Measurements from ENCODE around the gene SGCG. TPM values are rescaled to one million over a fixed set of nuclear protein-coding genes. Genes with fewer than 3 reads are reported as not detected.

The SGCG gene
- total RNA-seq, 4 donors from 2014 or later: 0.67 TPM; not detected in 3

DNA sequence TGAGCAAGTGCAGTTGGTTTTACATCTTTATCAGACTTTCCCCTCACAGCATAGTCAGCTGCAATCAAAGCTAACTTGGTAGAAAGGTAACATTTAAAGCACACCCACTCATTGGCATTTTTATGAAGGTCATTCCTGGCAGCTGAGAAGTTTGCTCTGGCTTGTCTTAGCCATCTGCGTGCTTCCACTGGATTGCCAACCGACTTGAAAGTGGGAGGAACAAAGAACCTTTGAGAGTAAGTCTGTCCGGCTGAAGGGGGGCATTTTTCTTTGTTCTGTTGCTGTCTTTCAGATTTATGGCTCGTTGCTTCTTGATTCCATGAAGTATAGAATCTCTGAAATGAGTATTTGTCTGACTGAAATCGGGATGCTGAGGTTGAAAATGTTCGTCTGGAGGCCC is 149.6 kb downstream of the SGCG start:
- H3K27ac ChIP-seq: no peak overlapping the region
- intact Hi-C loops (cut with DNase I): no loop called here
- H3K9me3 ChIP-seq: no peaks in the 10 kb centered on the region
- H3K27me3 ChIP-seq: no peaks in the 10 kb centered on the region
- TF ChIP-seq POLR2A (IDR thresholded peaks at IDR 0.05) (no peak), CTCF (IDR thresholded peaks at IDR 0.05) (no peak)
- H3K4me3 ChIP-seq (replicated peaks in 1 of 3): no peak overlapping the region
- no peak for DNase-seq
- 94% methylated on average over 6 of the region's 6 CpGs for WGBS, 2 donors
- H3K4me1 ChIP-seq: no peaks in the 10 kb centered on the region
- no peaks in the 10 kb centered on the region for H3K36me3 ChIP-seq

- DNase-seq: no peak
- Histone ChIP-seq H3K27me3 (no peaks in the 10 kb centered on the region), H3K27ac (no peak overlapping the region), H3K9me3 (no peaks in the 10 kb centered on the region), H3K36me3 (peaks cover 0 to 7% of the 10 kb centered on the region in 2 donors), H3K4me3 (replicated peaks in 1 of 3) (no peak overlapping the region), H3K4me1 (no peaks in the 10 kb centered on the region)
- WGBS, 2 donors: 95 to 97% methylated on average over 1 of the region's 1 CpG
- TF ChIP-seq POLR2A (IDR thresholded peaks at IDR 0.05) (no peak), CTCF (IDR thresholded peaks at IDR 0.05) (no peak)
- intact Hi-C loops (cut with DNase I): no loop called here
Measured at GRCh38 chr13:23339225-23339624, 158.4 kb downstream of the SGCG start.

DNA sequence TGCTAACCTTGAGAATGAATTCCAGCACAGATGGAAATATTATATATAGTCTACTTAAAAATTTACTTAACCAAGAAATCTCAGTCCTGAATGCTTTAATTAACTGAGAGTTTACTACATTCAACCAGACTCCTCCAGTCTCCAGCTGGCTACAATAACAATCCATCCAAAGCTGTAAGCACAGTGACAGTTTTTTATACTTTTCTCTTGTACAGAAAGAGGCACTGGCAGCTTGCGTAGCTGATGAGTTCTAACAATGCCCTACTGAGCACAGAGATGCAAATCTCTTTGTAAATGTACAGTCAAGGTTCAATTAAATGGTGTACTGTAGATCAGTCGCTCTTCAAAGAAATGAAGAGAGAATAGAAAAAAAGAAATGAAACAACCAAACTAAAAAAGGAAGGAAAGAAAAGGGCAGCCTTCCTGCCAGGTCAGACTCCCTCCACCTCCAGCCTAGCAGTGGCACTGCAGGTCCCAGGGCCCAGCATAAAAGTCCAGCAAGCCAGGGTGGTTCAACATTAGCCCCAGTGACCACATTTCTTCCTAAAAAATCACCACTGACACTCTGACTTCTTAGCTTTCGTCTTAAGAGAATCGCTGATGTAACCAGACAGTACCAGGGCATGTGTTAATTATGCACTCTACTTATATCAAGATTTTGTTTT is 164.3 kb downstream of the SGCG start:
- TF ChIP-seq POLR2A (IDR thresholded peaks at IDR 0.05): no peak
- no peak for TF ChIP-seq CTCF (IDR thresholded peaks at IDR 0.05)
- no peak overlapping the region for H3K27ac ChIP-seq
- intact Hi-C loops (cut with DNase I): no loop called here
- H3K27me3 ChIP-seq: no peaks in the 10 kb centered on the region
- no peaks in the 10 kb centered on the region for H3K9me3 ChIP-seq
- H3K4me1 ChIP-seq: no peaks in the 10 kb centered on the region
- WGBS, 2 donors: 95 to 96% methylated on average over 4 of the region's 4 CpGs
- no peak overlapping the region for H3K4me3 ChIP-seq (replicated peaks in 1 of 3)
- no peak for DNase-seq
- H3K36me3 ChIP-seq: peaks cover 0 to 4% of the 10 kb centered on the region in 2 donors

DNA sequence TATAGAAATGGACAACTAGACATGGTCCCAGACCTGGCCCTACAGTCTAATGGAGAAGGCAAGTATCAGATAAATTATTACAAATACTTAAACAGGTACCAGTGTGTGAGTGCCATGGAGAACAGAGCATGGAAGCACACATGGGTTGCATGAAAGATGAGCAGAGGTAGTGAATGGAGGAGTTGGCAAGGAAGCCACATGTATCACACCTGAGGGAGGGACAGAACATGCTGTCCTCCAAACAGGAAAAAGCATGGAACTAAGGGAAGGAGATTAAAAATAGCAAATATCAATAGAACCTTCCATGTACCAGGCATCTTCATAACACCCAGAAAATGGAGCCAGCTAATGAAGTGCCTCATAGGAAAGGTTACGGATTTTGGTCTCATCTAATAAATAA is 166.8 kb downstream of the SGCG start:
- no peaks in the 10 kb centered on the region for H3K9me3 ChIP-seq
- no peaks in the 10 kb centered on the region for H3K36me3 ChIP-seq
- no peak overlapping the region for H3K4me3 ChIP-seq (replicated peaks in 1 of 3)
- H3K4me1 ChIP-seq: no peaks in the 10 kb centered on the region
- intact Hi-C loops (cut with DNase I): no loop called here
- WGBS, 2 donors: 96 to 100% methylated on average over 1 of the region's 1 CpG
- no peak overlapping the region for H3K27ac ChIP-seq
- DNase-seq: no peak
- H3K27me3 ChIP-seq: no peaks in the 10 kb centered on the region
- TF ChIP-seq POLR2A (IDR thresholded peaks at IDR 0.05) (no peak), CTCF (IDR thresholded peaks at IDR 0.05) (no peak)

DNA sequence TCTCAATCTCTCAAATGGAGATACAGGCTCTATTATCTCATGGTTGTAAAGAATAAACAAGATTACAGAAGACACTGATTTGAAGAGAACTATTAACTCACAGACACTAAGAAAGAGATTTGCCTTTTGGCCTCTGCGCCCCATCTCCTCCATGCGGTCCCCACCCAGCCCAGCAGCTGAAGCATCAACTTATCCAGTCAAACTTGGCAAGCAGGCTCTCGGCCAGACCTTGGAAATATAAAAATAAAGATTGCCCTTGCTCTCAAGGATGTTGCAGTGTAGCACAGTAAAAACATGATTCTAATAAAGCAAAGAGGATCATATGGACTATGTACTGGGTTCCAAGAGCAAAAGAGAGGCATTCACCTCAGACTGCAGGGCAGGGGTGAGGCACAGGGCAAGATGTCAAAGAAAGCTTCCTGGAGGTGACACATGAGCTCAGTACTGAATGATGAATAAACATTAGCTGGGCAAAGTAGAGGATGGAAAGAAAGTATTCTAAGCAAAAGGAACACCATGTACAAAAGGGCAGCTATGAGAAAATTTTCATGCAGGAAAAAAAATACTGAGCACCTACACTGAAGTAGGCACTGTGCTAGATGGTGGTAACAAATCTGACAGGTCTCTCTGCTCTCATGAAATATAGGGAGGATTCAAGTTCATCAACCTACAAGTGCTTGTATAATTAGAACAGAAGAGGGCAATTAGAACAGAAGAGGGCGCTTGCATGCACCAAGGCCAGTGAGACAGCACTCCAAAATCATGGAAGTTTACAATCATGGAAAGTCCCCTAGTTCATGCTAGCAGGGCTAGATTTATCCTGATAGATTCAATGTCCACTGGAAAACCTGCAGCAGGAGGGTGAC is 167.7 kb downstream of the SGCG start:
- WGBS, 2 donors: 90 to 92% methylated on average over 4 of the region's 4 CpGs
- Histone ChIP-seq H3K27me3 (no peaks in the 10 kb centered on the region), H3K4me1 (no peaks in the 10 kb centered on the region), H3K36me3 (no peaks in the 10 kb centered on the region), H3K4me3 (replicated peaks in 1 of 3) (no peak overlapping the region), H3K27ac (no peak overlapping the region), H3K9me3 (no peaks in the 10 kb centered on the region)
- intact Hi-C loops (cut with DNase I): no loop called here
- no peak for TF ChIP-seq POLR2A (IDR thresholded peaks at IDR 0.05)
- no peak for TF ChIP-seq CTCF (IDR thresholded peaks at IDR 0.05)
- no peak for DNase-seq

Data from thyroid gland (tissue), 4 donors.